Mesendoderm (in vitro differentiated cells): ENCODE results near the gene MINK1.

Experiments
- DNase-seq: peaks from one replicate; pipeline ENCODE4 v3.0.0; 2013
- H2AK5ac ChIP-seq: 2 replicates; pipeline ENCODE4 v1.6.1; 2013; ENCODE audit warnings: low read length, inconsistent platforms
- H2BK120ac ChIP-seq: 2 replicates; pipeline ENCODE4 v1.6.1; 2013; ENCODE audit warnings: low read depth, mild to moderate bottlenecking, low read length, moderate library complexity, mixed read lengths
- H2BK15ac ChIP-seq: replicated peaks from 2 replicates; pipeline ENCODE4 v1.6.1; 2013; ENCODE audit warnings: low read depth, mild to moderate bottlenecking, moderate library complexity
- H2BK5ac ChIP-seq: 2 replicates; pipeline ENCODE4 v1.6.1; 2013; ENCODE audit warnings: low read length, inconsistent platforms
- H3K18ac ChIP-seq: 2 replicates; pipeline ENCODE4 v1.6.1; 2013; ENCODE audit warnings: mild to moderate bottlenecking, low read length, mixed read lengths
- H3K23ac ChIP-seq: one replicate; pipeline ENCODE4 v1.6.1; 2013; ENCODE audit warnings: low read length
- H3K27ac ChIP-seq: 2 replicates; pipeline ENCODE4 v1.5.1; 2013; ENCODE audit warnings: low read depth, mild to moderate bottlenecking, inconsistent platforms, low read length, moderate library complexity
- H3K27me3 ChIP-seq: 2 replicates; pipeline ENCODE4 v1.6.1; 2013; ENCODE audit warnings: low read length, control low read depth, mild to moderate bottlenecking, inconsistent platforms; ENCODE audit not compliant: insufficient read depth, poor library complexity
- H3K36me3 ChIP-seq: 2 replicates; pipeline ENCODE4 v1.6.1; 2013; ENCODE audit warnings: low read length, inconsistent platforms; ENCODE audit not compliant: control insufficient read depth, insufficient read depth
- H3K4ac ChIP-seq: one replicate; pipeline ENCODE4 v1.6.1; 2013; ENCODE audit warnings: low read depth, mild to moderate bottlenecking, low read length, moderate library complexity
- H3K4me1 ChIP-seq: 2 replicates; pipeline ENCODE4 v1.6.1; 2013; ENCODE audit warnings: low read depth, low read length, inconsistent platforms; ENCODE audit not compliant: control insufficient read depth
- H3K4me2 ChIP-seq: 2 replicates; pipeline ENCODE4 v1.6.1; 2013; ENCODE audit warnings: low read length
- H3K4me3 ChIP-seq: 2 replicates; pipeline ENCODE4 v1.5.1; 2013; ENCODE audit warnings: mild to moderate bottlenecking, low read length
- H3K56ac ChIP-seq: one replicate; pipeline ENCODE4 v1.6.1; 2013; ENCODE audit warnings: low read length
- H3K79me1 ChIP-seq: 2 replicates; pipeline ENCODE4 v1.6.1; 2013; ENCODE audit warnings: low read length, inconsistent platforms
- H3K79me2 ChIP-seq: 2 replicates; pipeline ENCODE4 v1.6.1; 2013; ENCODE audit warnings: mild to moderate bottlenecking, low read length; ENCODE audit not compliant: control insufficient read depth, insufficient read depth
- H3K9ac ChIP-seq: 2 replicates; pipeline ENCODE4 v1.6.1; 2013; ENCODE audit warnings: low read length, inconsistent platforms
- H4K5ac ChIP-seq: one replicate; pipeline ENCODE4 v1.6.1; 2013; ENCODE audit warnings: low read length
- H4K8ac ChIP-seq: one replicate; pipeline ENCODE4 v1.6.1; 2013; ENCODE audit warnings: low read depth, mild to moderate bottlenecking, control low read depth, low read length, moderate library complexity
- WGBS: extraction: QIAGEN DNeasy Blood & Tissue Kit; methylation state at CpG from one replicate; pipeline ENCODE4 v1.1.7; 2013; ENCODE audit warnings: low lambda C conversion rate, missing lambda C conversion rate; ENCODE audit not compliant: insufficient coverage; ENCODE audit errors: extremely low coverage; 5-methylcytosine and 5-hydroxymethylcytosine counted together

Gene MINK1

DNA sequence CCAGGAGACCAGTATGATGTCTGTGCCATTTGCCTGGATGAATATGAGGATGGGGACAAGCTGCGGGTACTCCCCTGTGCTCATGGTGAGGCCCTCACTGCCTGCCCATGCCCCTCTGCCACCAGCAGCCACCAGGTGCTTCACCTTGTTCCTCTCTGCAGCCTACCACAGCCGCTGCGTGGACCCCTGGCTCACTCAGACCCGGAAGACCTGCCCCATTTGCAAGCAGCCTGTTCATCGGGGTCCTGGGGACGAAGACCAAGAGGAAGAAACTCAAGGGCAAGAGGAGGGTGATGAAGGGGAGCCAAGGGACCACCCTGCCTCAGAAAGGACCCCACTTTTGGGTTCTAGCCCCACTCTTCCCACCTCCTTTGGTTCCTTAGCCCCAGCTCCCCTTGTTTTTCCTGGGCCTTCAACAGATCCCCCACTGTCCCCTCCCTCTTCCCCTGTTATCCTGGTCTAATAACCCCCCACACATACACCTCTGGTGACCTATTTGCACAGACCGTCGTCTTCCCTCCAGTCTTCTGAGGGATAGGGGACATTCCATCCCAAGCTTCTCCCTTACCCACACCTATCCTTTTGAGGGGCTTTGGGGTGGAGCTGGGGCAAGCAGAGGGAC, 111.5 kb downstream of the MINK1 start:
- no peak overlapping the region for H2BK120ac ChIP-seq
- H3K23ac ChIP-seq, result no peak overlapping the region
- H3K9ac ChIP-seq, result peak overlapping the region; percentile 12
- peak overlapping the region; percentile 47 for H3K56ac ChIP-seq
- no peak for DNase-seq
- peaks cover 16% of the 10 kb centered on the region for H3K79me1 ChIP-seq
- peaks cover 62% of the 10 kb centered on the region for H3K79me2 ChIP-seq
- peaks cover 4% of the 10 kb centered on the region for H3K4me1 ChIP-seq
- H4K8ac ChIP-seq, result no peak overlapping the region
- H2AK5ac ChIP-seq, result no peak overlapping the region
- H3K18ac ChIP-seq, result no peak overlapping the region
- H2BK5ac ChIP-seq, result no peak overlapping the region
- H2BK15ac ChIP-seq, result no peak overlapping the region
- no peaks in the 10 kb centered on the region for H3K27me3 ChIP-seq
- no CpG with 5 or more reads among the region's 8 CpGs for whole genome bisulfite sequencing
- peaks cover 17% of the 10 kb centered on the region for H3K36me3 ChIP-seq
- H3K4ac ChIP-seq, result no peak overlapping the region
- no peak overlapping the region for H3K4me3 ChIP-seq
- H4K5ac ChIP-seq, result no peak overlapping the region
- H3K27ac ChIP-seq, result no peak overlapping the region
- H3K4me2 ChIP-seq, result no peak overlapping the region

DNA sequence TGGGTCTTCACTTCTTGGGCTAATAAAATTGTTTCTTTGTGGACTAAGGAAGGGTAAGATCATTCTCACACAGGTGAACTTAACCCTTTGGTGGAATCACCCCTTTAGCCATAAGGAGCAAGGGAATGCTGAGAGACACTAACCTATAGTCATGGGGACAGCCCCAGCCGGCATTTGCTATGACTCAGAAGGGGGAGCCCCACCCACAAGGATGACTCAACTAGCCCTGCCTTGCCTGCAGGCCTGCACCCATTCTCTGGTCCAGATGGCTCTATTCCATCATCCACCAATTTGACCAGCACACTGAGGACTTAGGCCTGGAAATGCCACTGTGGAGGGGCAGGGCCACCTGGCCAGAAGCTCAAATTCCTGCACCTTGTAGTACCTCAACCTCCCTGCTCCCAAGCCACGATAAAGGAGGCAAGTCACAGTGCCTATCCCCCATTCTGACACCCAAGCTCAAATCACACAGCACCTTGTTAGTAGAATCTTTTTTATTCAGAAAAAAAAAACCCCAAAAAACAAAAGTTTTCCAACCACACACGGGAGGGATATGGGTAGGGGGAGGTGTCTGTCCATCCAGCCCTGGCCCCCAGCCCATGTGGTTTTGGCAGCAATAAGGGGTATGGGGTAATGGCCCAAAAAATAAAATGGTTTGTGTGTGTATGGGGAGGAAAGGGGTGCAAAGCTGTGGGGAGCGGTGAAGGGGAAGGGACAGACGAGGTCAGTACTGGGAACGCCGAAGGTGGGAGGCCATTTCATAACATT, 112.2 kb downstream of the MINK1 start:
- Histone ChIP-seq H2BK120ac (no peak overlapping the region), H3K79me1 (peaks cover 16% of the 10 kb centered on the region), H3K9ac (peak overlapping the region; percentile 84), H3K4me2 (peak overlapping the region; percentile 16), H3K4me3 (no peak overlapping the region), H3K27me3 (no peaks in the 10 kb centered on the region), H2AK5ac (no peak overlapping the region), H3K79me2 (peaks cover 62% of the 10 kb centered on the region), H4K5ac (no peak overlapping the region), H3K27ac (peak overlapping the region; percentile 26), H3K23ac (no peak overlapping the region), H3K4me1 (peaks cover 4% of the 10 kb centered on the region), H4K8ac (no peak overlapping the region), H3K36me3 (peaks cover 17% of the 10 kb centered on the region), H2BK5ac (no peak overlapping the region), H3K4ac (no peak overlapping the region), H3K56ac (peak overlapping the region; percentile 47), H2BK15ac (no peak overlapping the region), H3K18ac (no peak overlapping the region)
- WGBS, result no CpG with 5 or more reads among the region's 7 CpGs
- peak; percentile 86 for DNase-seq

DNA sequence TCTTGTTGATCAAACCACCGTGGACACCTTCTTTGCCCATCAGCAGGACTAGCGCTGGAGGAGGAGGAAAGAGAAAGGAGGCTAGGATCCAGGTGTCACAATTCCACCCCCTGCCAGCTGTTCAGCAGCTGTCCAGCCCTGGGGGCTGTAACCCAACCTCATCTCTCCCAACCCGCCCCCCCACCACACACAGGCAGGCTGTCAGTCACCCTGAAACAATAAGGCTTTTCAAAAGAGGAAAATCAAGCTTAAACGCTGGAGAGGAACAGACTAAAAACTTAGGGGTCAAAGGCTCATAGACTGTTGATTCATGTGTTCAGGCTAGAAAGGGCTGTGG, 112.8 kb downstream of the MINK1 start:
- Histone ChIP-seq H3K4me3 (peak overlapping the region; percentile 90), H3K27me3 (no peaks in the 10 kb centered on the region), H3K9ac (peak overlapping the region; percentile 84), H3K4me2 (peak overlapping the region; percentile 97), H3K79me2 (peaks cover 60% of the 10 kb centered on the region), H3K18ac (no peak overlapping the region), H2AK5ac (no peak overlapping the region), H2BK5ac (no peak overlapping the region), H4K5ac (no peak overlapping the region), H3K4me1 (peaks cover 5% of the 10 kb centered on the region), H3K27ac (peak overlapping the region; percentile 26), H2BK15ac (no peak overlapping the region), H3K56ac (peak overlapping the region; percentile 88), H4K8ac (no peak overlapping the region), H2BK120ac (no peak overlapping the region), H3K4ac (no peak overlapping the region), H3K36me3 (peaks cover 17% of the 10 kb centered on the region), H3K79me1 (peaks cover 16% of the 10 kb centered on the region), H3K23ac (no peak overlapping the region)
- DNase-seq, result no peak
- WGBS, result no CpG with 5 or more reads among the region's 4 CpGs

DNA sequence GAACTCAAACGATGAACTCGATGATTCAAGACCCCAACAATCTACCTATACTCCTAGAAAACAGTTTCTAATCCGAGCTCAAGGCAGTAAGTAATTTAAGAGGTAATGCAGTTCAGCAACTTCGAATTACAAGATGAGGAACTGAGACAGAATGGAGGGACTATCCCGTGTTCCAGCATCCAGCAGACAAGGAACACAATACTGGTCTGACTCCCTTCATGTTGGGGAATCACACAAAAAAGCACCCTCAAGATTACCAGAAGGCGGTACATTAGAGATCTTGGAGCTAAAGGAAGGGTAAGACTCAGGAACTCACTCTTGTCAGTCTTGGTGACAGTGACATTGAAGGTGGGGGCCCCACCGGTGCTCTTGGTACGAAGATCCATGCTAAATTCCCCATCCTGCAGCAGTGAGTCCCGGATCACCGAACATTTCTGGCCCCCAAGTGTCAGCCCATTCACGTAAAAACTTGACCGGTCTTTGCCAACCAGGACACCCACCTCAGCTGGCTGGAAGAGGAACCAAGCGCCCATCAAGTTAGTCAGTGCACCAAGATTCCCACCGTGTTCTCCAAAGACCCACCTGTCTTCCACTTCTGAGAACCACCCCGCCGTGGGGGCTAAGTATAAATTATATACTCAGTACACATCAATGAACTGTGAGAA, 113.3 kb downstream of the MINK1 start:
- H3K4me2 ChIP-seq, result peak overlapping the region; percentile 97
- no peak overlapping the region for H2BK5ac ChIP-seq
- H3K9ac ChIP-seq, result peak overlapping the region; percentile 84
- peak overlapping the region; percentile 84 for H3K27ac ChIP-seq
- WGBS, result no CpG with 5 or more reads among the region's 16 CpGs
- no peak overlapping the region for H3K4ac ChIP-seq
- H3K18ac ChIP-seq, result no peak overlapping the region
- no peak overlapping the region for H2BK15ac ChIP-seq
- H2AK5ac ChIP-seq, result no peak overlapping the region
- peaks cover 15% of the 10 kb centered on the region for H3K79me1 ChIP-seq
- H3K27me3 ChIP-seq, result no peaks in the 10 kb centered on the region
- H3K56ac ChIP-seq, result peak overlapping the region; percentile 88
- no peak overlapping the region for H3K23ac ChIP-seq
- no peak overlapping the region for H4K5ac ChIP-seq
- H3K36me3 ChIP-seq, result peaks cover 17% of the 10 kb centered on the region
- H4K8ac ChIP-seq, result no peak overlapping the region
- no peak overlapping the region for H2BK120ac ChIP-seq
- peaks cover 10% of the 10 kb centered on the region for H3K4me1 ChIP-seq
- H3K4me3 ChIP-seq, result peak overlapping the region; percentile 90
- DNase-seq, result no peak
- peaks cover 54% of the 10 kb centered on the region for H3K79me2 ChIP-seq

DNA sequence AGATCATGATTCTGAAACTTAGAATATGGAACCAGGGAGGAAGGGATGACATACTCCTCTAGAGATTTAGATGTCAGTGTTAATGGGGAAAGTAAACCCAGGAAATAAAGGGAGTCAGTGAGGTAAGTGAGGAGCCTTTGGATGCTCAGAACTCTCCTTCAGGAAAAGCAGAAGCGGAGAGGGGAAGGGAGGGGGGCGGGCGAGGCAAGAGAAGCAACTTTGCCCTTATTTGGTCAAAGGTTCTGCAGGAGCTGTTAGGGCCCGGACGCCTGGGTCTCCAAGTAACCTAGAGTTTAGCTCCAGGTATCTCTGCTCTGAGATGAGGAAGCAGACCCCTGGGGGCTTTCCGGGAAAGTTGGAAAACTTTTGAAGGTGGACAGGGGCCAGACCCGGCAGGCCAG, 113.9 kb downstream of the MINK1 start:
- Histone ChIP-seq H3K27ac (peak overlapping the region; percentile 84), H3K4me1 (peaks cover 15% of the 10 kb centered on the region), H4K8ac (no peak overlapping the region), H3K23ac (no peak overlapping the region), H2BK5ac (no peak overlapping the region), H3K79me2 (peaks cover 49% of the 10 kb centered on the region), H3K18ac (peak overlapping the region; percentile 52), H3K4ac (no peak overlapping the region), H3K36me3 (peaks cover 17% of the 10 kb centered on the region), H4K5ac (no peak overlapping the region), H2AK5ac (no peak overlapping the region), H3K27me3 (no peaks in the 10 kb centered on the region), H3K4me3 (peak overlapping the region; percentile 90), H3K9ac (peak overlapping the region; percentile 84), H2BK120ac (no peak overlapping the region), H2BK15ac (no peak overlapping the region), H3K4me2 (peak overlapping the region; percentile 97), H3K79me1 (peaks cover 13% of the 10 kb centered on the region), H3K56ac (peak overlapping the region; percentile 88)
- whole genome bisulfite sequencing, result no CpG with 5 or more reads among the region's 7 CpGs
- DNase-seq, result peak; percentile 30
